GM12873 (cell line): ENCODE measurements around the gene ZNF274.

Experiments used
- TF ChIP-seq, protein P1 (sequence below): IDR thresholded peaks from 2 replicates; pipeline ENCODE4 v1.5.1; 2012; ENCODE audit warnings: low read depth, mild to moderate bottlenecking, moderate library complexity, low read length, control low read depth; ENCODE audit not compliant: insufficient read depth; ENCODE audit errors: missing control alignments

ZNF274 gene

DNA sequence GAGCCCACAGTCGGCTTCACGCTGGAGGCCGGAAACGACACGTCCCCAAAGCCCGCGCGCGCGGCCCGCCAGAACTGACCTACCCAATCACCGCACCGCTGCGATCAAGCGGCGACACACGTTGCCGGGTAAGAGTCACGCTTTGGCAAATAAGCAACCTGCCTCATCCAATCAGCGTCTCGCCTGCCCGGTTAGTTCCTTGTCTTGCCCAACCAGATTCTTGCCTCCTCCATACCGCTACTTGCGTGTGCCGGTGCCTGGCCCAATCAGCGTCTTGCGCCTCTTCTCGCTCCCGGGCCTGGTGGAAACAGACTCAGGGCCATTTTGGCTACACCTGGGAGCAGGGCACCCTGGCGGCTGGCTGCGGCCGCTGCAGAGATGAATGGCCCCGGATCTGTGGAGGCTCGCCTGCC, 34.2 kb downstream of the ZNF274 start:
- TF ChIP-seq, protein P1, sequence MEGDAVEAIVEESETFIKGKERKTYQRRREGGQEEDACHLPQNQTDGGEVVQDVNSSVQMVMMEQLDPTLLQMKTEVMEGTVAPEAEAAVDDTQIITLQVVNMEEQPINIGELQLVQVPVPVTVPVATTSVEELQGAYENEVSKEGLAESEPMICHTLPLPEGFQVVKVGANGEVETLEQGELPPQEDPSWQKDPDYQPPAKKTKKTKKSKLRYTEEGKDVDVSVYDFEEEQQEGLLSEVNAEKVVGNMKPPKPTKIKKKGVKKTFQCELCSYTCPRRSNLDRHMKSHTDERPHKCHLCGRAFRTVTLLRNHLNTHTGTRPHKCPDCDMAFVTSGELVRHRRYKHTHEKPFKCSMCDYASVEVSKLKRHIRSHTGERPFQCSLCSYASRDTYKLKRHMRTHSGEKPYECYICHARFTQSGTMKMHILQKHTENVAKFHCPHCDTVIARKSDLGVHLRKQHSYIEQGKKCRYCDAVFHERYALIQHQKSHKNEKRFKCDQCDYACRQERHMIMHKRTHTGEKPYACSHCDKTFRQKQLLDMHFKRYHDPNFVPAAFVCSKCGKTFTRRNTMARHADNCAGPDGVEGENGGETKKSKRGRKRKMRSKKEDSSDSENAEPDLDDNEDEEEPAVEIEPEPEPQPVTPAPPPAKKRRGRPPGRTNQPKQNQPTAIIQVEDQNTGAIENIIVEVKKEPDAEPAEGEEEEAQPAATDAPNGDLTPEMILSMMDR = no peak

DNA sequence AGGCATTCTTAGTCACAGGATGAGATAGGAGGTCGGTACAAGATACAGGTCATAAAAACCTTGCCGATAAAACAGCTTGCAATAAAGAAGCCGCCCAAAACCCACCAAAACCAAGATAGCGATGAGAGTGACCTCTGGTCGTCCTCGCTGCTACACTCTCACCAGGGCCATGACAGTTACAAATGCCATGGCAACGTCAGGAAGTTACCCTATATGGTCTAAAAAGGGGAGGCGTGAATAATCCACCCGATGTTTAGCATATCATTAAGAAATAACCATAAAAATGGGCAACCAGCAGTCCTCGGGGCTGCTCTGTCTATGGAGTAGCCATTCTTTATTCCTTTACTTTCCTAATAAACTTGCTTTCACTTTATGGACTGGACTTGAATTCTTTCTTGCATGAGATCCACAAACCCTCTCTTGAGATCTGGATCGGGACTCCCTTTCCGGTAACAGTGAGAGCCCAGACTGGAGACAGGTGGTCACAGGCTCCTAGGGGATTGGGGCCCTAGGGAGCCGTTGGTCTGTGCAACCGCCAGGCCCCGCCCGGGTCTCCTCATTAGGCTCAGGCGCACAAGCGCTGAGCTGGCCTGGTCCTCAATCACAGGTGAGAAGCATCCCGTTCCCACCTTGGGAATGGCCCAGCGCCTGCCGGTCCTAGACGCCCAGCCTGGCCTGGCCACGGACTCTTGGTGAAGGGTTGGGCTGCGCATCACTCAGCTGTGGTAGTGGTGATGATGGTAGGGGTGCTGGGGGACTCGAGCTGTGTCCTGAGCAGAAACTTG, 34.9 kb downstream of the ZNF274 start:
- TF ChIP-seq, protein P1 = no peak

DNA sequence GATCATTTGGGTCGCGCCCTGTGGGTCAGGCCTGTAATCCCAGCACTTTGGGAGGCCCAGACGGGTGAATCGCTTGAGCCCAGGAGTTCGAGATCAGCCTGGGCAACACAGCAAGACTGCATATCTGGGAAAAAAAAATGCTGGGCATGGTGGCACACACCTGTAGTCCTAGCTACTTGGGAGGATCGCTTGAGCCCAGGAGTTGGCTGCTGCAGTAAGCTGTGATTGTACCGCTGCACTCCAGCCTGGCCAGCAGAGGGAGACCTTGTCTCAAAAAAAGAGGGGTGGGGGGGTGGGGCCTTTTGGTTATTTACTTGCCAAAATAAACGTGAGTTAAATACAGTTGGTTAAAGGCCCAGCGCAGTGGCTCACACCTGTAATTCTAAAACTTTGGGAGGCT, 36.0 kb downstream of the ZNF274 start:
- TF ChIP-seq, protein P1 = peak; percentile 45

DNA sequence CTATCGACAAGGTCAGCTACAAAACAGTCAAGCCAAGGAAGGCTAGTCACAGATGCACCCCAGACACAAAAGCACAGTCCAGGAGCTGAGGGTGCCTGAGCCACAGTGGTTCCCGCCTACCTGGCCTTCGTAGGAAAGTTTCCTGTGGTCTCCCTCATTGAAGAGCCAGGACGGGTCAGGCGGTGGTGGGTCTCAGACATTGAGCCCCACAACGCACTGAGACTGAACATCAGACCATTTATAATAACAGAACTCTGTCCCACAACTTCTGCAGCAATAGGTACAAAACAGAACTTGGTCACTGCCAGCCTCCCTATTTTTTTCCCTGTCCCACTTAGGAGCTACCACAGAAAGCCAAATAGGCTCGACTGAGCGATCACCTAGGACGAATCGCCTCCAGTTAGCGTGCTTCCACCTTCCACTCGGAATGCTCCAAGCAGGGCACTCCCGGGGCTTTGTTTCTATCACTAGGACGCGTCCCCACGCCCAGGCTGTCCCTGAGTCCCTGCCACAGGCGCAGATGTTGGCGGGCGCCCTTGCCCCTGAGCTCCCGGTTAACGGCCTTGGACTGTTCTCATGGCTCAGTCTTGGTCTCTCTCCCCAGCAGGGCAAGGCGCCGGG, 45.2 kb downstream of the ZNF274 start:
- TF ChIP-seq, protein P1 = no peak

DNA sequence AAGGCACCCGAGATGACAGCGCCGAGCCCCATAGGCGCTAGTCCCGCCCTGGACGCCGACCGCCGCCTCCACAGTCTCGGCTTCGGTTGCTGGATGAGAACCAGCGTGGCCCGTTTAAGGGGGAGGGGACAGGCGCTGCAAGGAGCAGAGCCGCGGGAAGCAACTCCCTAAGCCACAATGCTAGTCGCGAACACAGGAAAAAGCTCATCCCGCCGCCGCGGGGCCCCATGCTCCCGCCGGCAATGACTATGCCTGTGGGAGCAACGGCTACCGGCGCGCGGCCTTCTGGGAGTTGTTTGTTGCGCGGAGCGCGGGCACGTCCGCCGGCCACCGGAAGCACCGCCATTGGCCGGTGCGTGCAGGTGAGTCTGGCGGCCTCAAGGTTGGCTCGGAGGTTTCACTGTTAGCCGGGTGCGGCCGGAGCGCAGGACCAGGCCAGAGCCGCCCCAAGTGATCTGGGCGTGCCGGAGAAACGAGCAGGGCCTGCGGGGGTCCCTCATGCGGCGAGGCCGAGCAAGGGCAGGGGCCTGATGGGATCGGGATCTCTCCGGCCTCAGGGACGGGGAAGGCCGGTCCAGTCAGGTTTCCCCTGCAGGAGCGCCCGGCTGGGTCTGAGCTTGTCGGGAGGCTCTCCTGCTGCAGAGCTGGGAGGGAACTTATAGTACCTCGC, 45.9 kb downstream of the ZNF274 start, which contains the start of gene ZNF544:
ZNF544 (plus strand) TSS at position 330 of the 670 bp plus-strand sequence. CDS start 15,110 bp downstream, outside the sequence.
- TF ChIP-seq, protein P1 = peak; percentile 30

DNA sequence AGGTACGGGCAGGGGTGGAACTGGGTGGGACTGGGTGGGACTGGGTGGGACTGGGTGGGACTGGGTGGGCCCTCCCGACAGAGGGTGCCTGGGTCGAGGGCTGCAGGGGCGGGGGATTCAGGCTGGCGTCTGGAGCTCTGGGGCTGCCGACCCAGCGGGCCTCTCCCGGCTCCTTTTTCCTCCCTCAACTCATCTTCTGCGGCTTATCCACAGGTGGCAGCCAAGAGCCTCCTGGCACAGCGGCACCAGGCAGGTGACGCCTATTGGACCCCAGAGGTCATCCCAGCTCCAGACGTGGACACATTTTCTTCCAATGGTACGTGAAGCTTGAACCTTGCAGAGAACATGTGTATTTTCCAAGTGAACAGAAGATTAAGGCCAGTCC, 46.4 kb downstream of the ZNF274 start:
- TF ChIP-seq, protein P1 = peak; percentile 60

DNA sequence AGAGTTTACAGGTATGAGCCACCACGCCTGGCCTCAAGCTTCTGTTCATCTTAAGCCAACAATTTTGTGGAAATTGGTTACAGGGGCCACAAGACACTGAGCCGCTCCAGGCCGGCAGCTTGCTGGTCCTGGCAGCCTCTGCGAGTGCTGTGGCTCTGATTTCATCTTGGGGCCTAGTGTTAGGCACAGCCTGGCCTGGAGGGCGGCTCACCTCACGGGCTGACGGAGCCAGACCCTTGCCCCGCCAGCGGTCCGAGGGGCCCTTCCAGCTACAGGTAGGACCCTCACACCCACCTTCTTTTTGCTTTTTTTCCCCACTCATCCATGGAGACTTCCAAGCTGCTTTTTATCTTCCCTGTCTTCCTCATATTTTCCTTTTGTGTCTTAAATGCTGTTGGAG, 54.5 kb downstream of the ZNF274 start:
- TF ChIP-seq, protein P1 = no peak
